ENCODE results near the gene TLE6. TPM values are rescaled to one million over a fixed set of nuclear protein-coding genes. Genes with fewer than 3 reads are reported as not detected.
"Not testable (repeated sequence)": the region's sequence is repeated elsewhere in the genome, so short reads cannot be mapped to it uniquely, and the experiment has no call there.

TLE6 gene
- total and polyA plus RNA-seq, 5 donors: 0.28 to 2.2 (median 1.4) TPM

GRCh38 chr19:2952953-2953481 is 24.3 kb upstream of the TLE6 start:
- peaks cover 6% of the 10 kb centered on the region for H3K4me1 ChIP-seq (ENCODE audit: control insufficient read depth, insufficient read depth, low read length)
- intact Hi-C loops (cut with DNase I): loop anchor here in 3 of 4 donors (5.0 to 10.0 kb wide), 3 partner anchors 122 to 209 kb away; no protein-coding TSS in a partner anchor
- ATAC-seq (no peak), DNase-seq (no peak)
- 69% methylated on average over 9 of the region's 9 CpGs for WGBS
- H3K9me3 ChIP-seq (ENCODE audit: control insufficient read depth, low read length): no peaks in the 10 kb centered on the region
- H3K27ac ChIP-seq (ENCODE audit: low read length): no peak overlapping the region
- no peaks in the 10 kb centered on the region for H3K27me3 ChIP-seq (ENCODE audit: control insufficient read depth, insufficient read depth)
- H3K4me3 ChIP-seq (ENCODE audit: low read length): no peak overlapping the region

DNA sequence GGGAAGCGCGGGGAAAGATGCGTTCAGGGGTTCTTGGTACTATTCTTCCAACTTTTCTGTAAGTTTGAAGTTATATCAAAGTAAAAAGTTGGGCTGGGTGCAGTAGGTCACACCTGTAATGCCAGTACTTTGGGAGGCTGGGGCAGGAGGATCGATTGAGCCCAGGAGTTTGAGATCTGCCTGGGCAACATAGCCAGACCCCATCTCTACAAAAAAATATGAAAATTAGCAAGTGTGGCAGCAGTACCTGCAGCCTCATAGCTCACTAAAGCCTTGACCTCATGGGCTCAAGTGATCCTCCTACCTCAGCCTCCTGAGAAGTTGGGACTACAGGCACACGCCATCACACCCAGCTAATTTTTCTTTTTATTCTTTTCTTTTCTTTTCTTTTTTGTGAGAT is 20.2 kb upstream of the TLE6 start:
- intact Hi-C loops (cut with DNase I): loop anchor here in 3 of 4 donors (5.0 to 10.0 kb wide), 3 partner anchors 118 to 205 kb away; no protein-coding TSS in a partner anchor
- H3K4me3 ChIP-seq (ENCODE audit: low read length): no peak overlapping the region
- DNase-seq (no peak), ATAC-seq (no peak)
- no peaks in the 10 kb centered on the region for H3K4me1 ChIP-seq (ENCODE audit: control insufficient read depth, insufficient read depth, low read length)
- no peaks in the 10 kb centered on the region for H3K27me3 ChIP-seq (ENCODE audit: control insufficient read depth, insufficient read depth)
- H3K9me3 ChIP-seq (ENCODE audit: control insufficient read depth, low read length): no peaks in the 10 kb centered on the region
- 92% methylated on average over 5 of the region's 5 CpGs for WGBS
- no peak overlapping the region for H3K27ac ChIP-seq (ENCODE audit: low read length)

DNA sequence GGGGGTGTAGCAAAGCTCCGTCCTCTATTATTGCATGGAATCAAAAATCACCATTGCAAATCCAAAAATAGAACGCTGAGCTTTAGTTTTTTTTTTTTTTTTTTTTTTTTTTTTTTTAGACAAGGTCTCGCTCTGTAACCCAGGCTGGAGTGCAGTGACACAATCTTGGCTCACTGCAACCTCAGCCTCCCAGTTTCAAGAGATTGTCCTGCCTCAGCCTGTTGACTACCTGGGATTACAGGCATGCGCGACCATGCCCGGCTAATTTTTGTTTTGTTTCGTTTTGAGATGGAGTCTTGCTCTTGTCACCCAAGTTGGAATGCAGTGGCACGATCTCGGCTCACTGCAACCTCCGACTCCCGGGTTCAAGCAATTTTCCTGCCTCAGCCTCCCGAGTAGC is 17.2 kb upstream of the TLE6 start:
- no peak for DNase-seq
- ATAC-seq: no peak
- H3K4me1 ChIP-seq (ENCODE audit: control insufficient read depth, insufficient read depth, low read length): no peaks in the 10 kb centered on the region
- H3K9me3 ChIP-seq (ENCODE audit: control insufficient read depth, low read length): no peaks in the 10 kb centered on the region
- 83% methylated on average over 12 of the region's 12 CpGs for WGBS
- H3K4me3 ChIP-seq (ENCODE audit: low read length): no peak overlapping the region
- no peaks in the 10 kb centered on the region for H3K27me3 ChIP-seq (ENCODE audit: control insufficient read depth, insufficient read depth)
- no peak overlapping the region for H3K27ac ChIP-seq (ENCODE audit: low read length)
- intact Hi-C loops (cut with DNase I): loop anchor here in 3 of 4 donors (5.0 to 10.0 kb wide), 3 partner anchors 145 to 202 kb away; no protein-coding TSS in a partner anchor

- Histone ChIP-seq H3K9me3 (ENCODE audit: control insufficient read depth, low read length) (no peaks in the 10 kb centered on the region), H3K27ac (ENCODE audit: low read length) (no peak overlapping the region), H3K4me3 (ENCODE audit: low read length) (no peak overlapping the region), H3K4me1 (ENCODE audit: control insufficient read depth, insufficient read depth, low read length) (no peaks in the 10 kb centered on the region), H3K27me3 (ENCODE audit: control insufficient read depth, insufficient read depth) (no peaks in the 10 kb centered on the region)
- peak; percentile 76 to 85 for ATAC-seq
- 34% methylated on average over 17 of the region's 17 CpGs for WGBS
- intact Hi-C loops (cut with DNase I): loop anchor here in 3 of 4 donors (5.0 to 10.0 kb wide), 3 partner anchors 143 to 200 kb away; no protein-coding TSS in a partner anchor
- DNase-seq: no peak
Measured at GRCh38 chr19:2962018-2962670, 15.2 kb upstream of the TLE6 start.

DNA sequence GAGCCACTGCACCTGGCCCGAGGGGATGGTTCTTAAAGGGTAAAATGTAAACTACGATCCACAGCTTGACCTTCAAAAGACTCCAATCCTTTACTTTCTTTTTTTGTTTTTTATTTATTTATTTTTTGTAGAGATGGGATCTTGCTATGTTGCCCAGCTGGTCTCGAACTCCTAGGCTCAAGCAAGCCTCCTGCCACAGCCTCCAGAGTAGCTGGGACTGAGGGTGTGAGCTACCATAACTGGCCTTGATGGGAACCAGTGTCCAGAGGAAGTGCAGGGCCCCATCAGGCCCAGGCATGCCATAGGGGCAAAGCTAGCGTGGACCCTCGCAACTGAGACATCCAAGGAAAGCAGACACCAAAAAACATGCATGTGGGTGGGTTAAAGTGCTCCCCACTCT is 14.2 kb upstream of the TLE6 start:
- Histone ChIP-seq H3K9me3 (ENCODE audit: control insufficient read depth, low read length) (no peaks in the 10 kb centered on the region), H3K4me3 (ENCODE audit: low read length) (no peak overlapping the region), H3K27ac (ENCODE audit: low read length) (no peak overlapping the region), H3K4me1 (ENCODE audit: control insufficient read depth, insufficient read depth, low read length) (no peaks in the 10 kb centered on the region), H3K27me3 (ENCODE audit: control insufficient read depth, insufficient read depth) (no peaks in the 10 kb centered on the region)
- intact Hi-C loops (cut with DNase I): loop anchor here in 3 of 4 donors (5.0 to 10.0 kb wide), 3 partner anchors 142 to 199 kb away; no protein-coding TSS in a partner anchor
- DNase-seq (no peak), ATAC-seq (no peak)
- WGBS: 97% methylated on average over 5 of the region's 5 CpGs

DNA sequence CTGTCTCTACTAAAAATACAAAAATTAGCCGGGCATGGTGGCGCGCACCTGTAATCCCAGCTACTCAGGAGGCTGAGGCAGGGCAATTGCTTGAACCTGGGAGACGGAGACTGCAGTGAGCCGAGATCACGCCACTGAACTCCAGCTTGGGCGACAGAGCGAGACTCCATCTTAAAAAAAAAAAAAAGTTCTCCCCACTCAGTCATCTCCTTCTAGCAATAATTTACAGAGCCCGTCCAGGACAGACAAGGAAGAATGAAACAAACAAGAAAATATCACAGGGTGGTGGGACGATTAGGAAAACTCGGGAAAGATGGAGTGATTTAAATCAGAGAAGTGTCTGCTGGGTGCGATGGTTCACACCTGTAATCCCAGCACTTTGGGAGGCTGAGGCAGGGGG is 13.7 kb upstream of the TLE6 start:
- not testable (repeated sequence) for ATAC-seq; H3K9me3 ChIP-seq (ENCODE audit: control insufficient read depth, low read length); DNase-seq; H3K4me1 ChIP-seq (ENCODE audit: control insufficient read depth, insufficient read depth, low read length); H3K4me3 ChIP-seq (ENCODE audit: low read length); H3K27ac ChIP-seq (ENCODE audit: low read length); H3K27me3 ChIP-seq (ENCODE audit: control insufficient read depth, insufficient read depth)
- WGBS: 91% methylated on average over 12 of the region's 12 CpGs
- intact Hi-C loops (cut with DNase I): loop anchor here in 3 of 4 donors (5.0 to 10.0 kb wide), 3 partner anchors 141 to 199 kb away; no protein-coding TSS in a partner anchor

DNA sequence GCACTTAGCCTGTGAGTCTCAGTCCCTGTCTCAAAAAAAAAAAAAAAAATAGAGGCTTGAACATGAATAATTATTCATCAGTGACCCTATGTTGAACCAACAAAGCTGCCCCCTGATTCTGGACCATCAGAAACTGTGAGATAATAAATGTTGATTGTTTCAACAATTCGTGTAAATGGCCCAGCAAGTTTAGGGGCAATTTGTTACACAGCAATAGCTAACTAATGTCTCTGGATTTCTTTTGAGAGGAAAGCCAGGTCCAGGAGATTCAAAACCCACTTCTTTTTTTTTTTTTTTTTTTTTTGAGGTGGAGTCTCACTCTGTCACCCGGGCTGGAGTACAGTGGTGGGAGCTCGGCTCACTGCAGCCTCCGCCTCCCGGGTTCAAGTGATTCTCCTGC is 12.5 kb upstream of the TLE6 start:
- H3K27me3 ChIP-seq (ENCODE audit: control insufficient read depth, insufficient read depth): no peaks in the 10 kb centered on the region
- peaks cover 3% of the 10 kb centered on the region for H3K4me1 ChIP-seq (ENCODE audit: control insufficient read depth, insufficient read depth, low read length)
- H3K4me3 ChIP-seq (ENCODE audit: low read length): no peak overlapping the region
- H3K27ac ChIP-seq (ENCODE audit: low read length): no peak overlapping the region
- DNase-seq: no peak
- intact Hi-C loops (cut with DNase I): loop anchor here in 3 of 4 donors (5.0 to 10.0 kb wide), 3 partner anchors 140 to 197 kb away; no protein-coding TSS in a partner anchor
- no peak for ATAC-seq
- 97% methylated on average over 5 of the region's 5 CpGs for WGBS
- no peaks in the 10 kb centered on the region for H3K9me3 ChIP-seq (ENCODE audit: control insufficient read depth, low read length)

DNA sequence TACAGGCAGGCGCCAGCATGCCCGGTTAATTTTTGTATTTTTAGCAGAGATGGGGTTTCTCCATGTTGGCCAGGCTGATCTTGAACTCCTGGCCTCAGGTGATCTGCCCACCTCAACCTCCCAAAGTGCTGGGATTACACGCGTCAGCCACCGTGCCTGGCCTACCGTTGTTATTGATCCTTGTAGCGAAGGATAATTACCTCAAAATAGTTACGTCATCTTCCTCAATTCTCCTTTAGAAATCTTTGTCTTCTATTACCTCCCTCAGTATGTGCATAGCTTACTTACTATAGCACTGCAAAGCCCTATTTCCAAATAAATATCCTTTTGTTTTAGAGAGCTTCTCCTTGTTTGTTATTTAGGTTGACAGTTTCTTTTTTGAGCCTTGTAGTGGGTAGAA is 9.4 kb upstream of the TLE6 start:
- intact Hi-C loops (cut with DNase I): loop anchor here in 2 of 4 donors (10.0 kb wide), 1 partner anchor 137 kb away; no protein-coding TSS in a partner anchor

GRCh38 chr19:2969104-2969504 is 8.3 kb upstream of the TLE6 start:
- 8% methylated on average over 5 of the region's 5 CpGs for WGBS
- peaks cover 5% of the 10 kb centered on the region for H3K4me1 ChIP-seq (ENCODE audit: control insufficient read depth, insufficient read depth, low read length)
- DNase-seq (peak; percentile 84 to 89 (median 86)), ATAC-seq (peak; percentile 74 to 78)
- H3K27me3 ChIP-seq (ENCODE audit: control insufficient read depth, insufficient read depth): no peaks in the 10 kb centered on the region
- no peaks in the 10 kb centered on the region for H3K9me3 ChIP-seq (ENCODE audit: control insufficient read depth, low read length)
- intact Hi-C loops (cut with DNase I): loop anchor here in 2 of 4 donors (10.0 kb wide), 1 partner anchor 136 kb away; no protein-coding TSS in a partner anchor
- H3K4me3 ChIP-seq (ENCODE audit: low read length): no peak overlapping the region
- H3K27ac ChIP-seq (ENCODE audit: low read length): peak overlapping the region; percentile 93

More for the DNA sequence above, 9.4 kb upstream of the TLE6 start:
- Histone ChIP-seq H3K27ac (ENCODE audit: low read length) (no peak overlapping the region), H3K9me3 (ENCODE audit: control insufficient read depth, low read length) (no peaks in the 10 kb centered on the region), H3K27me3 (ENCODE audit: control insufficient read depth, insufficient read depth) (no peaks in the 10 kb centered on the region), H3K4me1 (ENCODE audit: control insufficient read depth, insufficient read depth, low read length) (peaks cover 5% of the 10 kb centered on the region), H3K4me3 (ENCODE audit: low read length) (no peak overlapping the region)
- DNase-seq (no peak), ATAC-seq (no peak)
- WGBS: 87% methylated on average over 8 of the region's 8 CpGs

GRCh38 chr19:2970201-2970835 is 7.0 kb upstream of the TLE6 start:
- peak overlapping the region; percentile 79 for H3K27ac ChIP-seq (ENCODE audit: low read length)
- H3K27me3 ChIP-seq (ENCODE audit: control insufficient read depth, insufficient read depth): no peaks in the 10 kb centered on the region
- ATAC-seq (peak; percentile 25 to 34), DNase-seq (peak in 2 of 3 donors; percentile 64 to 70)
- no peak overlapping the region for H3K4me3 ChIP-seq (ENCODE audit: low read length)
- WGBS: 77% methylated on average over 9 of the region's 9 CpGs
- peaks cover 7% of the 10 kb centered on the region for H3K4me1 ChIP-seq (ENCODE audit: control insufficient read depth, insufficient read depth, low read length)
- intact Hi-C loops (cut with DNase I): no loop called here
- no peaks in the 10 kb centered on the region for H3K9me3 ChIP-seq (ENCODE audit: control insufficient read depth, low read length)

- WGBS: 39% methylated on average over 8 of the region's 8 CpGs
- no peaks in the 10 kb centered on the region for H3K27me3 ChIP-seq (ENCODE audit: control insufficient read depth, insufficient read depth)
- peak; percentile 77 to 90 (median 87) for DNase-seq
- no peak overlapping the region for H3K4me3 ChIP-seq (ENCODE audit: low read length)
- peak overlapping the region; percentile 79 for H3K27ac ChIP-seq (ENCODE audit: low read length)
- intact Hi-C loops (cut with DNase I): no loop called here
- H3K9me3 ChIP-seq (ENCODE audit: control insufficient read depth, low read length): no peaks in the 10 kb centered on the region
- peak; percentile 25 to 41 for ATAC-seq
- peaks cover 7% of the 10 kb centered on the region for H3K4me1 ChIP-seq (ENCODE audit: control insufficient read depth, insufficient read depth, low read length)
Measured at GRCh38 chr19:2973229-2973628, 4.1 kb upstream of the TLE6 start.

Measured in right cardiac atrium (tissue), 5 donors.